AG04449 (cell line): ENCODE data around the gene WIF1.

Source experiments
- CTCF ChIA-PET: fragments of 350-600 bp; formaldehyde crosslinking; extraction: SDS; loops from one replicate; lab custom pipeline; 2021; ENCODE audit warnings: antibody characterized with exemption; lab: Yijun Ruan, JAX
- POLR2A ChIA-PET: fragments of 400-600, 350-600 bp; formaldehyde crosslinking; extraction: SDS; loops from one replicate; lab custom pipeline; 2020; ENCODE audit warnings: antibody characterized with exemption, inconsistent platforms; lab: Yijun Ruan, JAX
- DNase-seq: peaks from one replicate; pipeline ENCODE4 v3.0.0-alpha.2; 2010; ENCODE audit warnings: low read depth, low spot score
- H3K4me3 ChIP-seq: 2 replicates; pipeline ENCODE4 v1.5.1; 2011; ENCODE audit warnings: low read depth, mild to moderate bottlenecking, control low read depth, low read length
- TF ChIP-seq, protein P1 (sequence below): IDR thresholded peaks from one replicate; pipeline ENCODE4 v1.5.1; 2011; ENCODE audit warnings: mild to moderate bottlenecking, moderate library complexity, low read length, control low read depth, inconsistent platforms; ENCODE audit not compliant: insufficient read depth; ENCODE audit errors: missing control alignments

WIF1 gene

DNA sequence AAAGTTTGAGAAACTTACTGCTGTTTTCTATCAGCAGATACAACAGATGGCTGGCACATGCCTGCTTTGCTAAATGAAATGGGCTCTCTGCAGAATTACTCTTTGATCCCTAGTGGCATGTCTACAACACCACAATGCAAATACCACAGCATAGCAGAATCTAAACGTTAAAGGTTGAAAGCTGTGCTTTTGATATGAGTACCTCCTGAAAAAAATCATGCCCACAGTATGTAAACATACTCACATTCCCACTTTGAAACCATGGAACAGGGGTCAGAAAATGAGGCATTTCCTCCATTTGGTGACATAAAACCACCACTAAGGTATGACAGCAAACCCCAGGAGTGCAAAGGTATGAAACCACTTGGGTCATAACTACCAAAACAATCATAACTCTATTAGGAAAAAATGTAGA lies 7.5 kb downstream of the WIF1 start:
- TF ChIP-seq, protein P1, sequence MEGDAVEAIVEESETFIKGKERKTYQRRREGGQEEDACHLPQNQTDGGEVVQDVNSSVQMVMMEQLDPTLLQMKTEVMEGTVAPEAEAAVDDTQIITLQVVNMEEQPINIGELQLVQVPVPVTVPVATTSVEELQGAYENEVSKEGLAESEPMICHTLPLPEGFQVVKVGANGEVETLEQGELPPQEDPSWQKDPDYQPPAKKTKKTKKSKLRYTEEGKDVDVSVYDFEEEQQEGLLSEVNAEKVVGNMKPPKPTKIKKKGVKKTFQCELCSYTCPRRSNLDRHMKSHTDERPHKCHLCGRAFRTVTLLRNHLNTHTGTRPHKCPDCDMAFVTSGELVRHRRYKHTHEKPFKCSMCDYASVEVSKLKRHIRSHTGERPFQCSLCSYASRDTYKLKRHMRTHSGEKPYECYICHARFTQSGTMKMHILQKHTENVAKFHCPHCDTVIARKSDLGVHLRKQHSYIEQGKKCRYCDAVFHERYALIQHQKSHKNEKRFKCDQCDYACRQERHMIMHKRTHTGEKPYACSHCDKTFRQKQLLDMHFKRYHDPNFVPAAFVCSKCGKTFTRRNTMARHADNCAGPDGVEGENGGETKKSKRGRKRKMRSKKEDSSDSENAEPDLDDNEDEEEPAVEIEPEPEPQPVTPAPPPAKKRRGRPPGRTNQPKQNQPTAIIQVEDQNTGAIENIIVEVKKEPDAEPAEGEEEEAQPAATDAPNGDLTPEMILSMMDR: no peak
- no peak overlapping the region for H3K4me3 ChIP-seq

DNA sequence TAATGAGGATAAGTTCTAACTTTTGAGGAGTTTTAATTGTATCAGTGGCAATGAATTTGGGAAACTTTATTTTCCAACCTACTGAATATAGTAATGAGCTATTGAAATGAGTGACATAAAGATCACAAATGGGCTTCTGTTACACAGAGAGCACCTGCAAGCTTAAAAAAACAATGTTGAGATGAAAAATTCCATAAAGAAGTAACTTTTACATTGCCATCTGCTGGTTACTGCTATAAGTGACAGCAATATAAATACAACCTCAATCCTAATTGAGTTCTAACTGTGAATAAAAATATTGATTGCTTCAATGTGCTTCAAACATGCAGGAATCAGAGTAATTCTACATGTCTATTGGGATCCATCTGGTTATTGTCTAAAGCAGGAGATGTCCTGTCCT lies 14.2 kb downstream of the WIF1 start:
- H3K4me3 ChIP-seq: no peak overlapping the region
- TF ChIP-seq, protein P1: peak; percentile 12
- POLR2A ChIA-PET: no interaction called here
- no peak for DNase-seq
- CTCF ChIA-PET: interaction anchor here (0.6 to 9.0 kb wide), 21 partner anchors 8 to 311 kb away, joined by 3 to 131 read pairs (median 4); no protein-coding TSS in a partner anchor

More for the DNA sequence above, 7.5 kb downstream of the WIF1 start:
- CTCF ChIA-PET: no interaction called here
- POLR2A ChIA-PET: no interaction called here
- DNase-seq: no peak

DNA sequence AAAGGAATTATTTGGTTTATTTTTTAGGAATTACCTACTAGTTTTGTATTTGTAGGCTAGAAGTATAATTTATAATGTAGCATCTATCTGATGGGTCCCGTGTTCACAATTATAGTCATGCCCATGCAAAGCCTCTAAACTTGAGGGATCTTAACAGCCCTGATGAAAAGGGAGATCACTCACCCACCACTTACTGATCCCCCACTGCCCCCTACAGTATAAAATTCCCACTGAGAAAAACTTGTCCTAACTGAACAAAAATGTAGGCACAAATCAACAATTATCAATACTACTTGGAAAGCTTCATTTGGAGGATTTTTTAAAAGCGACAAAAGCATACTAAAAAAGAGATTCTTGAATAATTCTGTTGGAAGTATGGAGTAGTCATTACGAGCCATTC lies 21.0 kb downstream of the WIF1 start:
- ChIA-PET CTCF (interaction anchor here (0.6 kb wide), 1 partner anchor 12 kb away, joined by 3 read pairs; no protein-coding TSS in a partner anchor), POLR2A (no interaction called here)
- H3K4me3 ChIP-seq: no peak overlapping the region
- TF ChIP-seq, protein P1: no peak
- no peak for DNase-seq

DNA sequence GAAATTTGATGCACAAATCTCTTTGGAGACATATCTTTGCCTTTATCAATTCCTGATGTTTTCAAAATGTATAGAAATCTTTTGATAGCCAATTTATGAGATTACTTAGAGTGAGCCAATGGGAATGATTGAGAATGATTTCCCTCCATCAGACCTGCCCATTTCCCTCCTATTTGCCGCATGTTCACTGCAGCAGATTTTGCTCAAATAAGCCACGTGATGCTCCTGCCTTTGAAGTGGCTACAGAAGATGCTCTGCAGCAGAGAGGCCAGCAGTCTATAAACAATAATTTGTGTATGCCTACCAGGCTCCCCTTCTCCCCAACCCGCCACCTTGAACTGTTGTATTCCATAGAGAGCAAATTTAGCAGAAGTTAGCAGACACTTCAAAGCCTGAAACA lies 21.9 kb downstream of the WIF1 start:
- DNase-seq: no peak
- CTCF ChIA-PET: interaction anchor here (1.1 to 1.7 kb wide), 2 partner anchors 7 to 208 kb away, joined by 3 to 5 read pairs; no protein-coding TSS in a partner anchor
- POLR2A ChIA-PET: no interaction called here
- TF ChIP-seq, protein P1: no peak
- H3K4me3 ChIP-seq: no peak overlapping the region

DNA sequence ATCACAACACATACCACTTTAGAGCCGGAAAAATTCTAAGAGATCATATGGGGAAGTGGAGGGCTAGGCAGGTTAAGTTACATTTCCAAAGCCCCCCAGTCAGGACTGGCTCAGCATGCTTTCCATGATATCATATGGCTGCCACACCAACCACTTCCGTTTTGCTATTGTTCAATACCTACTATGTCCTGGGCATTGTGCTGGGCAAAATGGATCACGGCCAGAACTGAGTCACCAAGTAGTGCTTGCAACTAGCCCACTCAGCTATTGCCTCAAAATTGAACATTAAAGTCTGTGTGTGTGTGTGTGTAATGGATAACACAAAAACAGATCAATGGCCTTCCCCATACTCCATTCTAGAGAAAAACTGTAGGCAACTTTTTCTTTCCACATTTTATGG lies 22.7 kb downstream of the WIF1 start:
- H3K4me3 ChIP-seq: no peak overlapping the region
- no peak for DNase-seq
- TF ChIP-seq, protein P1: no peak
- ChIA-PET POLR2A (no interaction called here), CTCF (interaction anchor here (1.1 to 1.7 kb wide), 3 partner anchors 8 to 208 kb away, joined by 3 to 5 read pairs (median 3); no protein-coding TSS in a partner anchor)

DNA sequence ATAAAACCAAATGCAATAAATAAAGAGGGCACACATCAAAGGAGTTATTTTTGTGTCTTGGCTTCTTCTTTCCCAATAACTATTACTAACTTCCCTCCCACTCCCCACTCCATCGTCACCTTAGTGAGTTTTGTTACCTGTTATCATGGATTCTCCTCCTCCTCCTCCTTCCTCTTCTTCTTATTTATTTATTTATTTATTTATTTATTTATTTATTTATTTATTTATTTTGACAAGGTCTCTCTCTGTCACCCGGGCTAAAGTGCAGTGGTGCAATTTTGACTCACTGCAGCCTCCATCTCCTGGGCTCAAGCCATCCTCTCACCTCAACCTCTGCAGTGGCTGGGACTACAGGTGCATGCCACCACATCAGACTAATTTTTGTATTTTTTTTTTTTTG lies 26.4 kb downstream of the WIF1 start:
- CTCF ChIA-PET: no interaction called here
- TF ChIP-seq, protein P1: no peak
- POLR2A ChIA-PET: no interaction called here

More for the DNA sequence above, 26.4 kb downstream of the WIF1 start:
- DNase-seq: no peak
- H3K4me3 ChIP-seq: no peak overlapping the region
